ENCODE measurements around the gene ACTN1.
A peak's percentile ranks its signal among the peaks of the same experiment; 100 is the strongest.

Gene ACTN1

DNA sequence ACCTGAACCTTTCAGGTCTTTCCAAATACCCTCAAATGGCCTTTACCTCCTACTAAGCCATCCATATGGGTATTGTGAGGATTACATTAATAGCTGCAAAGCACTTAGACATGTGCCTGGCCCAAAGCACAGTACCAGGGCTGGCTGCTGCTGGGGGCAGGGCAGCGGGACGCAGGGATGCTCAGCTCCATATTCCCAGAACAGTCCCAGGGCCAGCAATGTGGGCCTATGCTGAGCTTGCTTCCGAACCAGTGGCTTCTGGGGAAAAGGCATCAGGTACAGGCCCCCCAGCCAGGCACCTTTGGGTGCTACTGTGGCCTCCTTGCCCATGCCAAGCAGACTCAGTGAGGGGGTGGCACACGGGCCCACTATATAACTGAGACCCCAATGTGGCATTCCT, 10.4 kb downstream of the ACTN1 start:
- no peak for DNase-seq

DNA sequence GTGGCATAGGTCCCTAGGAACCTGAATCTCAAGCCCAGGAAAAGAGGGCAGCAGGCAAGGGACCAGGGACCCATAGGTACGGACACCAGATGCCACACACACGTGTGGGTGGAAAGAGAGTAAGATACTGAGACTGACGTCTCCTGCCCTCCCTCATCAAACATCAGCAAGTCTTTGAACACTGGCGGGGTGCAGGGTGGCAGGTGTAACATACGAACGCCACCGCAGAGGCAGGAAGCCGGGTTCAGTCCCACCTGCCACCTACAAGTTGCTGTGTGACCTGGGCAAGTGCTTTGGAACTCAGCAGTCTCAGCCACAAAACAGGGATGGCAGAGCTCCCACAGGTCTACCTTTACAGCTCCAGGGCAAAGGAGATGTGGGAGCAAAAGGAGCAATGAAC, 11.1 kb downstream of the ACTN1 start:
- DNase-seq, result peak; percentile 51

DNA sequence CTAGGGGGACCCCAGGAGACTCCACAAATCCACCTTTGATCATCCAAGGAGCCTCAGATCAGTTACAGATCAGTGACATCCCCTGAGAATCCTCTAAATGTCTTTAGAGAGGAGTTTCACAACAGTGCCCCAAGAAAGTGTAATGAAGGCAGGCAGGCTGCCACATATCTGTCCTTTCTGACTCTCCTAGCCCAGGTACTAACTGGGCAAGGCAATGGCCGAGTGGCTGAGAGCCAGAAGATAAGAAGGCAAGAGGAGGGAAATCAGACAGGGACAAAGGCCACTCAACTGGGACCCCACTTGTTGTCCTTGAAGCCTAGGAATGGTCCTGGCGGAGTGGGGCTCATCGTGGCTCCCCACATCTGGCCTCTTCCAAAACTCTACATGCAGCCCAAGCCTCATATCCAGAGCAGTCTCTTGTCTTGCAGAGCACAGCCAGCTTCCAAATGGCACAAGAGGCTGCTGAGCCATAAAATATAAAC, 11.6 kb downstream of the ACTN1 start:
- no peak for DNase-seq

- DNase-seq, result no peak
Observed at GRCh38 chr14:68966872-68967301, 12.2 kb downstream of the ACTN1 start.

GRCh38 chr14:68965261-68965761, 13.8 kb downstream of the ACTN1 start:
- DNase-seq, result no peak

GRCh38 chr14:68964300-68965093, 14.6 kb downstream of the ACTN1 start:
- DNase-seq, result no peak

- DNase-seq, result no peak
Observed at GRCh38 chr14:68962681-68963080, 16.4 kb downstream of the ACTN1 start.

DNA sequence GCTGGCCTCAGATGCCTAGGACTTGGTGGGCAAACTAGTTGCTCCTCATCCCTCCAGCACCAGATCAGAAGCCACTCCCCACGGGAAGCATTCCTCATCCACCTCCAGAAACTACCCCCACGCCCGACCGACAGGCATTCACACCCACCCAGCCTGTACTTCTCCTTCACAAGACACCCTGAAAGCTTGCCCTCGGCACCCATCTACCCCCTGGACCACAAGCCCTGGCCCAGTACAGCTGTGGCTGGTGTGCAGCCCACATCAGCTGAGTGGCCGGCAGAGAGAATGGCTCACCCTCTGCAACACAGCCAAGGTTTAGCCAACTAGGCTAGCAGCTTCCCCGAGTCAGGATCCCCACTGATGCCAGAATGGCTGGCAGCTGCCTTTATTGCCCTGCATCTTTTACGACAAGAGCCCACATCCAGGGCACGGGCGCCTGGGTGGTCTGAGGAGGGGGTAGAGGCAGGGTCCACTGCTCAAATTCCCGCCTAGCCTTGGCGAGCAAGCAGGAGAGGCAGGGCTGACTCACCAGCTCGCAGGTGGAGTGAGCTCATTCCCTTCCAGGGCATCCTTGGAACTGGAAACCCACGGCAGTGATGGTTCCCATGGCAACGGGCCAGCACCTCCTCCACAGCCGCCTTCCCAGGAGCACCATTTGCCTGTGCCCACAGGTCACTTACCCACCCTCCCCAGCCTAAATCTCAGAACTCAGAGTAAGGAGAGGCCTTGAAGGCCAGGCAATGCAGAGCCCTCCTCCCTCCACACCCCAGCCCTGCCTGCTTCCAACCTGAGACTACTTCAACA, 17.1 kb downstream of the ACTN1 start:
- no peak for DNase-seq

GRCh38 chr14:68961361-68961760, 17.7 kb downstream of the ACTN1 start:
- DNase-seq, result no peak

DNA sequence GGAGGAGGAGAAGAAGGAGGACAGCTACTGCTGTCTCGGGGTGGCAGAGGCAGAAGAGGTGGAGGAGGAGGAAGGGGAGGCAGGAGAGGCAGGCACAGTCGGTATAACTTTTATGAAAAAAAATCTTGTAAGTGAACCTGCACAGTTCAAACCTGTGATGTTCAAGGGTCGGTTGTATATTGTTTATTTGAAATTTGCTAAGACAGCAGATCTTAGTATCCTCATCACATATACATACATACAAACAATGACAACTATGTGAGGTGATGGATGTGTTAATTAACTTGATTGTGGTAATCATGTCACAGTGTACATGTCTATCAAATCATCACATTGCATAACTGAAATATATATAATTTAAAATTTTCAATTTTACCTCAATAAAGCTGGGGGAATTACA, 19.0 kb downstream of the ACTN1 start:
- DNase-seq, result no peak

- DNase-seq, result no peak
Observed at GRCh38 chr14:68959035-68959434, 20.1 kb downstream of the ACTN1 start.

GRCh38 chr14:68958553-68958952, 20.5 kb downstream of the ACTN1 start:
- DNase-seq, result no peak

GRCh38 chr14:68957775-68958174, 21.3 kb downstream of the ACTN1 start:
- no peak for DNase-seq

DNA sequence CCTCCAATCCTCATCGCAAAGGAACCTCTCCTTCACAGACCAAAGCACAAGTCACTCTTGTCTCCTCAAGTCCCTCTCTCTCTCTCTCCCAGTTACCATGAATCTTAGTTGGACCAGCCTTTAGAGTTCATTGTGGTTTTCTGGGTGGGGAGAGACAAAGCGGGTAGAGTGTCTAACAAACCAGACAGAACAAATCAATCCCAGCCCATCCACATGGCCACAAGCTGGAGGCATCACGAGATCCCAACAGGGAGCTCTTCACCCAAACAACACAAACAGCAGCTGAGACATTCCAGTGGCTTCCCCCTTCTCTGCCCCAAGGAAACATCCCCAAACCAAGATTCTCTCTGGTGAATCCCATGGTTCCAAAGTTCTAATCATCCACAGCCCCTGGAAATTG, 22.4 kb downstream of the ACTN1 start:
- DNase-seq, result no peak

- DNase-seq, result no peak
Observed at GRCh38 chr14:68955851-68956179, 23.3 kb downstream of the ACTN1 start.

DNA sequence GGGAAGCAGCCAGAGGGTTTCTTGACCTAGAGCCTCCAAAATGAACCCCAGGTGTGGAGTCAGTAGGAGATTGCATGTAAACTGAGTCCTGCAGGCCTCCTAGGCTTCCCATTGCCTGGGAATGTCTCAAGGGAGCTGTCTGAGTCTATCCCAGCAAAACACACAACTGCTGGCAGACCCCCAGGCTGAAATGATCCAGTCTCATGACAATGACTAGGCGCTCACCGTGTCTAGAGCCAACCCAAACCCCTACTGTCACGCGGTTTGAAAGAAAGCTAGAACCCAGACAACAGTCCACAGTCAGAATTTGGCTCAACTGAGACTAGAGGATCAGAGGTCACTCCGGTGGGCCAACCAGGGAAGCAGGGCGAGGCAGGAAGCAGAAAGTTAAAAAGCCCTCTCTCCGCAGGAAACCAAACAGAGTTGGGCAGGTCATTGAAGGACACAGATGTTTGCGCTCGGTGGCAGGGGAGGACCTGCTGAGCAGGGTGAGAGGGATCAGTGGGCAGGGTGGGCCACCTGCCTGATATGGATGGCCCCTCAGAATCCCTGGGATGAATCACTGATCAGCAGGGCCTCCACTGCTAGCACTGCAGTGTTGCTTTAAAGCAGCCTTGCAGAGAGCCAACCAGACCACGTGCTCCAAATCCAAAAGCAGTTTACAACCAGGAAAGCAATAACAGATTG, 23.8 kb downstream of the ACTN1 start:
- no peak for DNase-seq

DNA sequence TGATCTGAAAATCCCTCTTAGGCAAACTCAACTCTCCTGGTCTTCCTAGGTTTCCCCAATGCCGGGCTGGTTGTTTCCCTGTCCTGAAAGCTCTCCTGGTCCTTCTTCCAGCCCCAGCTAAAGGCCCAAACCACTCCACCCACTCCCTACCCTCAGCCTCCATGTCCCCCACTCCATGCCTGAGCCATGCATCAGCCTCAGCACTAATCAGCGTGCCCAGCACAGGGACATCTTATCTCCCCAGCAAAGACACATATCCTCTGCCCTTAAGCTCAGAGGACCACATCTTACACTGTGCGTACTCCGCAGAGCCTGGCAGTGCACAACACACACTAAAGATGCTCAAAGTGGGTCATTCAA, 25.9 kb downstream of the ACTN1 start:
- no peak for DNase-seq

GRCh38 chr14:68952531-68953195, 26.4 kb downstream of the ACTN1 start:
- DNase-seq, result no peak

DNA sequence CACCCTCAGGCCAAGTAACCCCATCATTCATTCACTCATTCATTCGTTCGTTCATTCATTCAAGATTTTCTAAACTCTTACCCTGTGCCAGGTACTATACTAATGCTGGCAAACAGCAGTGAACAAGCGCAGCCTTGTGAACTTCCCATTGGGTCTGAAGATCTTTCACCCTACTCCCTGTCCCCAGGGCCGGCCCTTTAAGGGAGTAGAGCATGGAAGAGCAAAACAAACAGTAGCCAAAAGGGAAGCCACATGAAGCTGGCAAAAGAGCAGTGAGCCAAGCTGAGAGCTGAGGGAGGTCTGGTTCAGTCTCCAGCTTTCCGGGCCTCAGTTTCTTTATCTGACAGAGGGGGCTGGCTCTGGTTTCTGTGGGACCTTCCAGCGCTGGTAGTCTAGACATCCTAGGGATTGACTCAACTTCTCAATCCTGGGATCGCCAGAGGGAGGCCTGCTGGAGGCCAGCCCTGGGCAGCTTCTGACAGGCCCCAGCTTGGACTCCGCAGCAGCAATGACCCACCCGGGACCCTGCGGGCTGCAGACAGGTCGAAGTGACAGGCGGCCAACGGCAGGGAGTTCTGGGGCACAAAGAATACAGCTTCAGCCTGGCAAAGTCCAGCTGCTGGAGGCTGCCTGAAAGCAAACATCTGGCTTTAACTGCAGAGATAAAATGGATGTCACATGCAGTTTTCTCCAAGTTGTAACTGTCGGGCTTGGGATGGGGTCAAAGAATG, 27.1 kb downstream of the ACTN1 start:
- DNase-seq, result no peak

DNA sequence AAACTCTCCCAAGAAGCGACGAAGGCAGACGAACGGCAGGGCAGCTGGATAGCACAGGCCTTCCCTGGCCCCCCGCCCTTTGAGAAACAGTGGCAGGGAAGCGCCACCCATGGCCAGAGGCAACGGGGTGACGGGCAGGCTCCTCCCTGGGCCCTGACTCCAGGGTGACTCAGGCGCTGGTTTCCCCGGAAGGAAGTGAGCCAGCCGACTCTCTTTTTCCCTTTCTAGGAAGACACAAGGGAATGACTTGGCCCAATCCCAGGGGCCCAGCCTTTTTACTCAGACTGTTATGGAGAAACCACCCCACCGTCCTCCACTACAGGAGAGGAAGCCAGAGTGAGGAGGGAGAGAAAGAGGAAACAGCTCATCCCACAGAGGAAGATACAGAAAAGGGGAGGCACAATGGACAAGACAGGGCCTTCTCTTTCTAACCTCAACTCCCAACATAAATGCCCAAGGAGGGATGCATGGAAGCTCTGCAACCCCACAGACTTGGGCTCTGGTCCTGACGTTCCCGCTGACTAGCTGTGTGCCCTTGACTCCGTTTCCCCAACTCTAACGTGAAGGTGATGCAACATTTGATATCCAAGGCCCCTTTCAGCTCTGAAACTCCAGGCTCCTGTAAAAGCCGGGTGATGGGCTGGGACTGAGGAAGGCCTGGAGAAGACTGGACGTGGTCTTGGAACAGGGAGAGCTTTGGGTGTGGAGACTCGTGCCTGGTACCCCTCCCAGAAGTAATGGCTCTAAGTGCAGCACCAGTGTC, 27.9 kb downstream of the ACTN1 start:
- no peak for DNase-seq

- DNase-seq, result no peak
Observed at GRCh38 chr14:68950111-68950510, 29.0 kb downstream of the ACTN1 start.

- no peak for DNase-seq
Observed at GRCh38 chr14:68949601-68949965, 29.5 kb downstream of the ACTN1 start.
